T-helper 2 cell (primary cell): ENCODE data around the gene PHF2.

ENCODE experiments used
- DNase-seq, 5 experiments: peaks; one replicate each; pipeline versions ENCODE4 v3.0.0 to v3.0.0-alpha.2; 2012 to 2022

PHF2 gene

GRCh38 chr9:93709600-93710369 lies 133.4 kb downstream of the PHF2 start:
- no peak for DNase-seq

- no peak for DNase-seq
Observed at GRCh38 chr9:93710370-93710723, 134.0 kb downstream of the PHF2 start.

GRCh38 chr9:93711002-93711401 lies 134.6 kb downstream of the PHF2 start:
- DNase-seq = no peak

GRCh38 chr9:93712896-93713295 lies 136.5 kb downstream of the PHF2 start:
- DNase-seq = no peak

GRCh38 chr9:93713716-93714115 lies 137.3 kb downstream of the PHF2 start:
- peak in 1 of 5 experiments; percentile 50 for DNase-seq

- DNase-seq = no peak
Observed at GRCh38 chr9:93721417-93721965, 145.1 kb downstream of the PHF2 start.

- DNase-seq = no peak
Observed at GRCh38 chr9:93724852-93725251, 148.5 kb downstream of the PHF2 start.

- DNase-seq = no peak
Observed at GRCh38 chr9:93725382-93725781, 149.0 kb downstream of the PHF2 start.

GRCh38 chr9:93726147-93726546 lies 149.8 kb downstream of the PHF2 start:
- DNase-seq = no peak
